Ishikawa (cell line): ENCODE measurements around the gene MIGA2.

Source experiments
- CEBPB ChIP-seq: IDR thresholded peaks from 2 replicates; pipeline ENCODE4 v1.6.1; 2012
- CREB1 ChIP-seq: IDR thresholded peaks from 2 replicates; pipeline ENCODE4 v1.6.1; 2012; ENCODE audit warnings: low read depth
- EGR1 ChIP-seq: IDR thresholded peaks from 2 replicates; pipeline ENCODE4 v1.6.1; 2012
- EP300 ChIP-seq: IDR thresholded peaks from 2 replicates; pipeline ENCODE4 v1.6.1; 2012; ENCODE audit warnings: borderline replicate concordance
- FOXM1 ChIP-seq: IDR thresholded peaks from 2 replicates; pipeline ENCODE4 v1.6.1; 2012; ENCODE audit warnings: low read depth, borderline replicate concordance
- NFIC ChIP-seq: IDR thresholded peaks from 2 replicates; pipeline ENCODE4 v1.6.1; 2012
- RAD21 ChIP-seq: IDR thresholded peaks from 2 replicates; pipeline ENCODE4 v1.6.1; 2012; ENCODE audit warnings: low read depth
- TAF1 ChIP-seq: IDR thresholded peaks from 2 replicates; pipeline ENCODE4 v1.6.1; 2012; ENCODE audit warnings: low read depth, mild to moderate bottlenecking
- TCF12 ChIP-seq: IDR thresholded peaks from 2 replicates; pipeline ENCODE4 v1.6.1; 2012; ENCODE audit warnings: low read depth
- TEAD4 ChIP-seq: IDR thresholded peaks from 2 replicates; pipeline ENCODE4 v1.6.1; 2012
- USF1 ChIP-seq: IDR thresholded peaks from 2 replicates; pipeline ENCODE4 v1.6.1; 2012
- YY1 ChIP-seq: IDR thresholded peaks from 2 replicates; pipeline ENCODE4 v1.6.1; 2012; ENCODE audit warnings: low read depth
- ZBTB7A ChIP-seq: IDR thresholded peaks from 2 replicates; pipeline ENCODE4 v1.6.1; 2012; ENCODE audit warnings: low read depth
- TF ChIP-seq, protein P1 (sequence below): IDR thresholded peaks from 2 replicates; pipeline ENCODE4 v1.6.1; 2012
- TF ChIP-seq, protein P2 (sequence below): IDR thresholded peaks from 2 replicates; pipeline ENCODE4 v1.6.1; 2012; ENCODE audit warnings: low read depth, mild to moderate bottlenecking

Gene MIGA2

GRCh38 chr9:129007766-129008468 is 28.5 kb upstream of the MIGA2 start:
- TF ChIP-seq TCF12 (no peak), TAF1 (no peak)

DNA sequence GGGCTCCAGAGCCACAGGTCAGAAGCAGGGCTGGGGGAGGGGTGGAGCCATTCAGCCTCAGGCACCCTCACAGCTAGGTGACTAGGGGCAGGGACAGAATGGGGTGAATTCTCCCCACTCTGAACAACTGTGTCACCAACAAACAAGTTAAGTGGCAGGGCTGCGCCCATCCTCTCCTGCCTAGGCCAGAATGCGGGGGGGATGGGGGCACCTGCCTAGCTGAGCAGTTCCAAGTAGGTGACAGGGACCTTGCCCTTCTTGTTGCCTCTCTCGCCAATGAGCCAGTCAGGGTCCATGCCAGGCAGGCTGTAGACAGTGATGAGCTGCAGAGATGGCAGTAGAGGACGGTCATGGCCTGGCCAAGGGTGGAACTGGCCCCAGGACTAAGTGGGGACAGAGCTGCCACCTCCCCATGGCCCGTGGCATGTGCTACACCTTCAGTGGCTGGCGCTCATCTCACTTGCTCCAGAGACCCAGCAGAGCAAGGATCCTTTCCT is 27.9 kb upstream of the MIGA2 start:
- TF ChIP-seq TAF1 (no peak), TCF12 (no peak), YY1 (no peak), USF1 (no peak)

DNA sequence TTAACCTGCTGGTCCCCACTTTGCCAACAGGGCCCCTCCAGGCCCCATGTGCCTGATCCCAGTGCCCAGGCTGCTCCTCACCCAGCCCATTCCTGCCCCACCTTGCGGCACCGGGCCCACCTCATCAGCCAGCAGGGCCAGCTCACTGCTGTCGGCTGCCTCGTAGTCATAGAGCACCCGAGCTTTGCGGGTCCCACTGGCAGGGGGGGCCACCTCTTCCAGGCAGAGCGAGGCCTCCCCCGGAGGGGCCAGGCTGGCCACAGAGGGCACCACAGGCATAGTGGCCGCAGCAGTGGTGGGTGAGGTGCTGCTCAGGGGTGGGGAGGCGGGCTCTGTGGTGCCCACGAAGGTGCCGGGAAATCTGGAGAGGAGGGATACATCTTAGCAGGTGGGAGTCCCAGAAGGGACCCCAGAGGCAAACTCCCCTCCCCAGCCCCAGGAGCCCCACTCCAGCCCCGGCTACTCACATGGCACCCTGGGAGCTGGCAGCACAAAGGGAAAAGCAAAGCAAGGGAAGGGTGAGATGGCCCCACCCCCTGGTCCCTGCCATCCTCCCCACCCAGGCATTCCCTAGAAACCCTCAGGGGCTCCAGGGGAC is 27.3 kb upstream of the MIGA2 start:
- TF ChIP-seq, protein P1, sequence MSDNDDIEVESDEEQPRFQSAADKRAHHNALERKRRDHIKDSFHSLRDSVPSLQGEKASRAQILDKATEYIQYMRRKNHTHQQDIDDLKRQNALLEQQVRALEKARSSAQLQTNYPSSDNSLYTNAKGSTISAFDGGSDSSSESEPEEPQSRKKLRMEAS: no peak
- TF ChIP-seq EGR1 (no peak), TEAD4 (no peak)

DNA sequence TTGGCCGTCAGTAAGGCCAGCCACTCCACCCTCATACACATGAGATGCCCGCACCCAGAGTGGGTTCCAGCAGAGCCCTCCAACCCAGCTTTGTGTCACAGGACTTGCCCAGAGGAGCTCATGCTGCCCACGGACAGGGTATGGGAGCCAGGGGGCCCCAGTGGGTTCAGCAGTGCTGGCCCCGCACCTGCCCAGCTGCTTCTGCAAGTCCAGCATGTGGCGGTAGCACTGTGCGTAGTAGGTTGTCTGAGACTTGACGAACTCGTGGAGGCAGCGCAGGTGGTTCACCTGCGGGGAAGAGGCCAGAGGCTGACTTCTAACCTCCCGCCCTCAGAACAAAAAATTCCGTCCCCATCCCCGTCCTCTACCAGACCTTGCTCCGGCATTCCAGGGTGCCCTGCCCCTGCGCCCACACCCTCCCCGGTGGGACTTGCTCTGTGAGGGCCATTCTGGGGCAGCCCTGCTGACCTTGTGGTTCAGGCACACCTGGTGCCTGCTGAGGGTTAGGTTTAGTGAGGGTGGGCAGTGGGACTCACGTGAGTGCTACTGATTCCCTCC is 26.8 kb upstream of the MIGA2 start:
- TF ChIP-seq TEAD4 (no peak), ZBTB7A (no peak), USF1 (no peak), FOXM1 (no peak), TCF12 (no peak), YY1 (no peak), CEBPB (no peak), CREB1 (no peak), TAF1 (no peak), RAD21 (no peak), EP300 (no peak)
- TF ChIP-seq, protein P2, sequence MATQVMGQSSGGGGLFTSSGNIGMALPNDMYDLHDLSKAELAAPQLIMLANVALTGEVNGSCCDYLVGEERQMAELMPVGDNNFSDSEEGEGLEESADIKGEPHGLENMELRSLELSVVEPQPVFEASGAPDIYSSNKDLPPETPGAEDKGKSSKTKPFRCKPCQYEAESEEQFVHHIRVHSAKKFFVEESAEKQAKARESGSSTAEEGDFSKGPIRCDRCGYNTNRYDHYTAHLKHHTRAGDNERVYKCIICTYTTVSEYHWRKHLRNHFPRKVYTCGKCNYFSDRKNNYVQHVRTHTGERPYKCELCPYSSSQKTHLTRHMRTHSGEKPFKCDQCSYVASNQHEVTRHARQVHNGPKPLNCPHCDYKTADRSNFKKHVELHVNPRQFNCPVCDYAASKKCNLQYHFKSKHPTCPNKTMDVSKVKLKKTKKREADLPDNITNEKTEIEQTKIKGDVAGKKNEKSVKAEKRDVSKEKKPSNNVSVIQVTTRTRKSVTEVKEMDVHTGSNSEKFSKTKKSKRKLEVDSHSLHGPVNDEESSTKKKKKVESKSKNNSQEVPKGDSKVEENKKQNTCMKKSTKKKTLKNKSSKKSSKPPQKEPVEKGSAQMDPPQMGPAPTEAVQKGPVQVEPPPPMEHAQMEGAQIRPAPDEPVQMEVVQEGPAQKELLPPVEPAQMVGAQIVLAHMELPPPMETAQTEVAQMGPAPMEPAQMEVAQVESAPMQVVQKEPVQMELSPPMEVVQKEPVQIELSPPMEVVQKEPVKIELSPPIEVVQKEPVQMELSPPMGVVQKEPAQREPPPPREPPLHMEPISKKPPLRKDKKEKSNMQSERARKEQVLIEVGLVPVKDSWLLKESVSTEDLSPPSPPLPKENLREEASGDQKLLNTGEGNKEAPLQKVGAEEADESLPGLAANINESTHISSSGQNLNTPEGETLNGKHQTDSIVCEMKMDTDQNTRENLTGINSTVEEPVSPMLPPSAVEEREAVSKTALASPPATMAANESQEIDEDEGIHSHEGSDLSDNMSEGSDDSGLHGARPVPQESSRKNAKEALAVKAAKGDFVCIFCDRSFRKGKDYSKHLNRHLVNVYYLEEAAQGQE: no peak
- TF ChIP-seq, protein P1: no peak

DNA sequence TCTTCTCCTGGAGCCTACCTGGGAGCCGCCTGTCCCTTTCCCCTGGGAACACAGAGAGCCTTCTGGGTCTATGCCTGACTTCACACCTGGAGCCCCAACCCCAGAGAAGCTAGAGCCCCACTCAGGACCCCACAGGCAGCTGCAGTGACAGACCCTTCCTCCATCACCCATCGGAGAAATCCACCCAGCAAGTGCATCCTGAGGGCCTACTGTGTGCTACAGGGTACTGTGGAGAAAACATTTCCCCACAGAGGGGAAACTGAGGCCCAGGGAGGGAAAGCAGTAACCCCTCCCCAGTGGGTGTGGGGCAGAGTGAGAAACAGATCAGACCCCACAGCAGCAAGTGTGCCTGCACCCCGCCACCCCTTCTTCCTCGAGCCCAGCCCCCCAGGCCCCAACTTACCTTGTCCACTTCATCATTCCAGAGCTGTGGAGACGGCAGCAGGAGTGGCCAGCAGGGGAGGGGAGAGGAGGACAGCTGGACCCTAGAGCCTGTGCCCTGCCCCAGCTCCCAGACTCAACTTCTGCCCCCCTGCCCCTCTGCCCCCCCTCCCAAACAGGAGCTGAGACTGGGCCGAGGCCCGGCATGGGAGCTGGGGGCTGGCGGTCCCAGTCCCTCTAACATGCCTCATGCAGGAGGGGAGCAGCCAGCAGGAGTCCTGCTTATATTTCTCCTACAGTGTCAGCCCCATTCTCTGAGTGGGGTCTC is 26.0 kb upstream of the MIGA2 start:
- TF ChIP-seq EP300 (no peak), USF1 (no peak), CEBPB (no peak), YY1 (no peak), ZBTB7A (no peak), TCF12 (no peak), NFIC (no peak)

DNA sequence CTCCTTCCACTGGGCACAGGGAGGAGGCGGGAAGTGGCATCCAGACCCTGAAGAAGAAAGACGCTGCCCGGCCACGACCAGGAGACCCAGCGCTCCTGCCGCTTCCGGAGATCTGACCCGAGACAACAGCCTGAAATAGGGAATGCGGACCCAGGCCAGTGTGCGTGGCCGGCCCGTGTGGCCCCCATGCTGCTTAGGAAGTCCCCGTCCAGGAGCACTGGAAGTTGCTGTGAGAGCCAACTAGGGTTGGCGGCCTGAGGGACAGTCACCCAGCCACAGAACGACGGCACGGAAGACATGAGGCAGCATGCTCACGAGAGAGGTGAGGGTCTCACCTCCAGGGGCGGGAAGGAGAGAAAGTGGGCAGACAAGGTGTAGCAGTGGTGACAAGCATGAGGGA is 25.3 kb upstream of the MIGA2 start:
- TF ChIP-seq EGR1 (no peak), YY1 (no peak), TCF12 (no peak), CEBPB (no peak), EP300 (no peak), FOXM1 (no peak), TEAD4 (no peak), TAF1 (no peak), NFIC (no peak), CREB1 (no peak), USF1 (no peak)
- TF ChIP-seq, protein P1: no peak
- TF ChIP-seq, protein P2: no peak
